ENCODE measurements around the gene TRPM3.
"Not testable (repeated sequence)": the region's sequence is repeated elsewhere in the genome, so short reads cannot be mapped to it uniquely, and the experiment has no call there.

The TRPM3 gene

GRCh38 chr9:70765946-70766345 lies 355.5 kb downstream of the TRPM3 start:
- no peak for DNase-seq (ENCODE audit: low read depth in 3 of 3)

DNA sequence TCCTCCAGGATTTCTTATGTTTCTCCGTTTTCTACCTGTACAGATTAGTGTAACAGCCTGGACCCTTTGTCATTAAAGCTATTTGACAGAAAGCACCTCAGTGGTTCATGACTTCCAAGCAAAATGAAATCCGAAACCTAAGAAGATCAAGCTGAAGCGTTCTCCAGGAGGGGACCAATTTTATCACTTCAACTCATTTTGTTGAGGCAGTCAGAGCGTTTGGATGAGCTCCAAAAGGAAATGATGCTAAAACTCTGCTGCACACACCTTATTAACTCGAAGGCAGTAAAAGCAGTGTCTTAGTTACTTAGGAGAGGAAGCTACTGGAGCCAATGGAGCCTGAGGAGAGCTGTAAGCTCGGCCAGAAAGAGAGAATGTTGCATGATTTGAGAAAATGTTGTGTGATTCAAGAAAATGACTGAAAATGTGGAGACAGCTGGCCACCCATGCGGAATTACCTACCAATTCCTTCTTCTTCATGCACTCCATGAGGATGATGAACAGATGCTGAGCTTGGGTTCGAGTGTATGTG lies 360.2 kb downstream of the TRPM3 start:
- DNase-seq (ENCODE audit: low read depth in 3 of 3): no peak

DNA sequence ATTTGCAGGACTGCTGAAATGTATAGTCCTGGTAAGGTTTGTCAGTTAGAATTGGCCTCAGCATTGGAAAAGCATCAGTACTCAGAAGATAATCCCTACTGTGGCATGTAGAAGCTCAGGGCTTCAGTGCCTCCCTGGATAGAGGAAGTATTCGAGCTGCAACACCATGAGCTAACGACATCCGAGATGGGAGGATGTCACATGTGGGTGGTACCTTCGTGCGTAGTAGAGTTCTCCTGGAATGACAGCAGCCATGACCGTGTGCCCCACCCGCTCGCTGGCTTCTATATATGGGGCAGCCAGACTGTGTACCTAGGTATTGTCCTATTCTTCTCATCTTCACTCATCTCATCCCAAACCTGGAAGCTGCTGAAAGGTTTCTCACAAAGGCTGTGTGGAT lies 361.2 kb downstream of the TRPM3 start:
- no peak for DNase-seq (ENCODE audit: low read depth in 3 of 3)

DNA sequence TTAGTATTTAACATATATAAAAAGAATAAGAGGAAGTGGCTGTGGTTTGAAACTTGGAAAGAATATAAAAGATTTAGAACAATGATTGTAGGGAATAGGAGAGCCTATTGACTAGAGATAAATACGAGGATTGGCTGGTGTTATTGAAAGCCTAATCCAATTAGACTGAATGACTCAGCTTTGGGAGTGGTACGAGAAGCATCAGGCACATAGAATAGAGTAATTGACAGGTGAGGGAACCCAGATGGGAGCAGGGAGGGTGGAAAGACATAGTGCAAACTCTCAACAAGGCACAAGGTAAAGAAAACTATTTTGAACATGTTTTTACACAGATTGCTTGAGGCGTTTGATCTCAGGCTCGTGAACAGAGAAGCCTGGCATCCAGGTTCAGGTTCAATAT lies 368.1 kb downstream of the TRPM3 start:
- DNase-seq (ENCODE audit: low read depth in 3 of 3): no peak

DNA sequence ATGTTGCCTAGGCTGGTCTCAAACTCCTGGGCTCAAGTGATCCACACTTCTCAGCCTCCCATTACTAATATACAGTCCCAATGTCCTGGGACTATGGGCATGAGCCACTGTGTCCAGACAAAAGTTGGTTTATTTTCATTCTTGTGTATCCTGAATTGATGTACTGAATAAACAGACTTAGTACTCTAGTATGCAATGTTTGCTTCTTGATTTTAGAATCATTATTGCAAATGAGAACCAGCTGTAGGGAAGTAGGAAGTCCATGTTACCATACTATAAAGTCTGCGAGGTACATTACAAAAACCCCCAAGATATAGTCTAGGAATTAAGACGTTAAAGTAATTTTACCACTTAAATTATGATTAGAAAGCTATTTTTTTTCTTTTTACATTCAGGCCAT lies 372.4 kb downstream of the TRPM3 start:
- DNase-seq (ENCODE audit: low read depth in 3 of 3): no peak

DNA sequence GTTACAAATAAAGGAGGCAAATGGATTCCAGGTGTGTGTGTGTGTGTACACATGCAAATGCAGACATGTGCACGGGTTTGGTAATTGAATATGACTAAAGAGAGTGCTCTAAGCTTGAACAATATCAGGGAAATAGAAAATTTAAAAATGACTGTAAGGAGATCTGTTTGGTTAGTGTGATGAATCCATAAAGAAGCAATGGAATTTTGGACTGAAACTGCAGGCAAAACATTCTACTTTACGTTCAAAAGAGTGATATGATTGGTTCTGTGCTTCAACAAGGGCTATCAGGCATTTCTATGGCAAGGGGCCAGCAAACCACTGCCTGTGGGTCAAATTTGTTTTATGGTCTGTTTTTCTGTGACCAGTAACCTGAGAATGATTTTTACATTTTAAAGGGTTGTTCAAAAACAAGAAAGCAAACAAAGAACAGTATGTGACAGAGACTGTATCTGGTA lies 374.1 kb downstream of the TRPM3 start:
- no peak for DNase-seq (ENCODE audit: low read depth in 3 of 3)

DNA sequence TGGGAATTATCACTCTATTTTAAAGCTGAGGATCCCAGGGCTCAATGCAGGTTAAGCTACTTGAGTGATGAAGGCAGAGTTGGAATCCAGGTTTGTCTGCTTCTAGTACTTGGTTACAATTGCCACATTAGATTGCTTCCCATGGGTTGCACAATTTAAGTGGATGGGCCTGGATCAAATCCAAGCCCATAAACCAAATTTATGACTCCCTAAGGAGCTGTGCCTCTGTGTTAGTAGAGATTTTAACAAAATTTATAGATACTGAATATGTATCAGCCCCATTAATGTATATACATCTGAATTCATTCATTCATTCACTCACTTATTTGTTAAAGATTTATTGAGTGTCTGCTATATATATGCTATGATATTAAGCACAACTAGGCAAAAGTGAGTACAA lies 374.7 kb downstream of the TRPM3 start:
- DNase-seq (ENCODE audit: low read depth in 3 of 3): no peak

DNA sequence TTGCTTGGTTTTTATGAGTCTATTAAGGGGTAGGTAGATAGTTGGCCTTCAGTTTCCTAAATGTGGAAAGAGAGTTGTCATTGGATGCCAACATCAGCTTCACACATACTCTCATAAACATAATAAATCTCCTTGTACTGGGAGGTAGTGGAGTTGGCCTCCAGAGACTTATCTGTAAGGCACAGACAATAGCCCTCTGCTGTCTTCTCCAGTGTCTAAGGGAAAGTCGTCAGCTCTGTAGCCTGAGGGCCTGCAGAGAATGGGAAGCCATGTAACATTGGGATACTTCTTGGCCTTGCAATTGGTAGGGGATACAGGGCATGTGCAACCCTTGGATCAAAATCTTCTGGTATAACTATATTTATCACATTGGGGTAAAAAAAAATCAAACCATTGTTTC lies 375.1 kb downstream of the TRPM3 start:
- no peak for DNase-seq (ENCODE audit: low read depth in 3 of 3)

- DNase-seq (ENCODE audit: low read depth in 3 of 3): not testable (repeated sequence)
These were observed 396.6 kb downstream of the TRPM3 start for GRCh38 chr9:70724794-70725193.

DNA sequence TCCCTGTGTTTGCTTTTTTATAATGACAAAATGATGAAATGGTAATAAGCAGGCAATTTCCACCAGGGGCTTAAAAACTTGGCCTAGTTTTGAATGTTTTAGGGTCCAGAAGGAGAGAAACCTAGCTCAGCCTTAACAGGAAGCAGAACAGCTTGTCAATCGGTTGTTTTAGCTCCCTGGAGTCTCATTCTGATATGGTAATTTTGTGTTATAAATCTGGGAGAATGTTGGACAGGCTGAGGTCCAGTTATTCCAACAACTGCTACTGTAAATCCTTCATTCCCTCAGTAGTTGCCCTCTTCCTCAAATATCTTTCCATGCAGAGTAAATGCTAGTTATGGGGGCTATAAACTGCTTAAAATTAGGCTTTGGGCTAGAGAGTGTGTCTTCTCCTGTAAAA lies 397.4 kb downstream of the TRPM3 start:
- DNase-seq (ENCODE audit: low read depth in 3 of 3): not testable (repeated sequence)

DNA sequence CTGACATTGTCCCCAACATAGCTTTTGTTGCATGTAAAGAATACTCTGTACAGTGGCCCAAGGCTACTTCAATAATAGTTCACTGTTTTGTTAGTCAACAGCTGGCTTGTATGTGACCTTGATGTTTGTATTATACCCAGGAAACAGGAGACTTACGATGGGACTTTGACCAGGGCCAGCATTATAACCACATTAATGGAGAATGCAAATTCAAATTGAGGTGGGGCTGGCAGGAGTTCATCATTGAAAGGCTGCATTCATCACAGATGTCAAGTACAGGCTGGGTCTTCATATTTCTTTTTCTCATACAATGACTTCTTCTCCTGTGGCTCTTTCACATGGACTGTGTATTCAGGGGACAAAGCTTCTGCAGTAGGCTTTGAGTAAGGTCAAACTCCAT lies 414.6 kb downstream of the TRPM3 start:
- not testable (repeated sequence) for DNase-seq (ENCODE audit: low read depth in 3 of 3)

DNA sequence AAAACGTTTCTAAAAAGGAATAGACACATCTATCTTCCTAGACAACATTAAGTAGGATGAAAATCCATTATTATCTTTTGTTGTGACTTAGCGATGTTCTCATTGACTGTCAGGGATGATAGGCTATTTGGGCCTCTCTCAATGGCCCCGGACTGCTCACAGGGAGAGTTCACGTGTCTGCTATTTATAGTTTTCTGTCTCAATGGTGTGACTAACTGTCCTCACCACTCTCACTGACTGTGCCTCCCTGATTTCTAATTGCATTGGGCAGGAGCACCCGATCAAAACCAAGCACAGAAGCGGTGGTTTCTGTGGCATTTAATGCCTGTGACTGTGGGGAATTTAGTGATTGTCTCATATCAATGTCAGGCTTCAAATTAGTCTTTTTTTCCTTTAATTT lies 420.3 kb downstream of the TRPM3 start:
- no peak for DNase-seq (ENCODE audit: low read depth in 3 of 3)

DNA sequence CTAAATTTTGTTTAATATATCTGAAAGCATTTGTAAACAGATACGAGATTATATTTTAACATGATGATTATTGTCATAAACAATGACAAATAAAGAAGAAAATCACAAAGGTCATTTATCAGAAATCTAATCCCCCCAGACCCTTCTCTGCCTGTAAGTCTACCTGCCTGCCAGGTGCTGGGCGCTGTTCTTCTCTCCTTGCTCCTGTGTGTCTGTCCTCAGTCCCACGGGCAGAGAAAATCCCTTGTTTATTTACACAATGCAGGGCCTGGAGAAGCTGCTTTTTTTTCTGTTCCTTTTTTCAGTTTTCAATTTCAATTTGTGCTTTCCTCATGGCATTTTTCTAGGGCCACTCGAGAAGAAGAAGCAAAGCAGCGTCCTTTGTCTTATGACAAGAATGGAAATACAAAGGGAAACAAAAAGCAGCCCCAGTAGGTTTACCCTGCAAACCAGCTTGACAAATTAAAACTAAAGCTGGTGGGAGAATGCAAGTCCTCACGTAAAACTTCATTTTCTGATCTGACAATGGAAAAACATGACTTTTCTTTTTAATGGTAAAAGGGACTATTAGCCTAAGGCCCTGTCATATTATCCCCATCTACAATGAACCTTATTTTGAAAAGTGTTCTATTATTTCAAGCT lies 424.6 kb downstream of the TRPM3 start:
- no peak for DNase-seq (ENCODE audit: low read depth in 3 of 3)

- no peak for DNase-seq (ENCODE audit: low read depth in 3 of 3)
These were observed 426.7 kb downstream of the TRPM3 start for GRCh38 chr9:70694758-70695157.

GRCh38 chr9:70693186-70693585 lies 428.2 kb downstream of the TRPM3 start:
- DNase-seq (ENCODE audit: low read depth in 3 of 3): no peak

- DNase-seq (ENCODE audit: low read depth in 3 of 3): no peak
These were observed 429.0 kb downstream of the TRPM3 start for GRCh38 chr9:70692431-70692830.

DNA sequence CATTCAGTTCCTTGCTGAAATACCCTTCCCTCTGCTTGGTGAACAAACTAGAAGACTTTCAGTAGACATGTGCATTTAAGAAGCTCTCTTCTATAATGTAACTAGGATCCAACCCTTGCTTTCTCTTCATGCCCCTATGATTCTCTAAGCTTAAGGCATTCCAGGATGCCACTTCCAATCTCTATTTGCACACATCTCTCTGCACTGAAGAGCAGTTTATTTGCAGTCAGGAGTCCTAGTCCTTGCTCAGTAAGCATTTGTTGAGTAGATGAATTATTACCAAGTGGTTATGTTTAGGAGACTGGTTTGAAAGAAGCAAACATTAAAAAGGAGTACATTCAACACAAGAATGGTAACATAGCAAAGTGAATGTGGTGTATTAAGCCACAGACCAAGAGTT lies 432.7 kb downstream of the TRPM3 start:
- no peak for DNase-seq (ENCODE audit: low read depth in 3 of 3)

GRCh38 chr9:70683841-70684240 lies 437.6 kb downstream of the TRPM3 start:
- DNase-seq (ENCODE audit: low read depth in 3 of 3): no peak

DNA sequence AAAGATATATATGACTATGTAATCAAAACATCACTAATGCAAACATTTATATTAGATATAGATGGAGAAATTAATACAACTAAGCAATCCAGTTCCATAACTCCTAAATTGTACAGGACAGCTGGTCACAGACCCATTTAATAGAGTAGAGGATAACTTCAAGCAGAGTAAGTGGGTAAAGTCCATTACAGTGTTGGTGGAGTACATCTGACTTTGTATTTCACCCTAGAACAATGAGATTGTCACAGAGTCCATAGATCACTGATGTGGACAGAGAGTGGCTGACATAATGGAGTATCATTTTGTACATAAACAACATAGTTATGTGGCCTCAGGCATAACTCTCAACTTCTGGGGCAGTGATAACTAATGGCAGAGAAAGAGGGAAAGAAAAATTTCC lies 439.1 kb downstream of the TRPM3 start:
- DNase-seq (ENCODE audit: low read depth in 3 of 3): no peak

GRCh38 chr9:70679845-70680244 lies 441.6 kb downstream of the TRPM3 start:
- DNase-seq (ENCODE audit: low read depth in 3 of 3): no peak

DNA sequence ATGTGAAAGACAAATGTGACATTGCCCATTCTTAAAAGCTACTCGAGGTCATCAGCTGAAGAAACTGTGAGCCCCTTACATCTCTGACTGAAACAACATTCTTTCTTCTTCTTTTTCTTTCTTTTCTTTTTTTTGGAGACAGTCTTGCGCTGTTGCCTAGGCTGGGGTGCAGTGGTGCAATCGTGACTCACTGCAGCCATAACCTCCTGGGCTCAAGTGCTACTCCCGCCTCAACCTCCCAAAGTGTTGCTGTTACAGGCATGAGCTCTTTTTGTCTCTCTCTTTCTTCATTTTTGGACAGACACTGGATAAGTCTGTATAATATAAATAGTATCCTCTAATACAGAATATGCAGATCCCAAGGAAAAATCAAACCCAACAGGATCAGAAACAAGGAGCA lies 443.3 kb downstream of the TRPM3 start:
- DNase-seq (ENCODE audit: low read depth in 3 of 3): no peak

DNA sequence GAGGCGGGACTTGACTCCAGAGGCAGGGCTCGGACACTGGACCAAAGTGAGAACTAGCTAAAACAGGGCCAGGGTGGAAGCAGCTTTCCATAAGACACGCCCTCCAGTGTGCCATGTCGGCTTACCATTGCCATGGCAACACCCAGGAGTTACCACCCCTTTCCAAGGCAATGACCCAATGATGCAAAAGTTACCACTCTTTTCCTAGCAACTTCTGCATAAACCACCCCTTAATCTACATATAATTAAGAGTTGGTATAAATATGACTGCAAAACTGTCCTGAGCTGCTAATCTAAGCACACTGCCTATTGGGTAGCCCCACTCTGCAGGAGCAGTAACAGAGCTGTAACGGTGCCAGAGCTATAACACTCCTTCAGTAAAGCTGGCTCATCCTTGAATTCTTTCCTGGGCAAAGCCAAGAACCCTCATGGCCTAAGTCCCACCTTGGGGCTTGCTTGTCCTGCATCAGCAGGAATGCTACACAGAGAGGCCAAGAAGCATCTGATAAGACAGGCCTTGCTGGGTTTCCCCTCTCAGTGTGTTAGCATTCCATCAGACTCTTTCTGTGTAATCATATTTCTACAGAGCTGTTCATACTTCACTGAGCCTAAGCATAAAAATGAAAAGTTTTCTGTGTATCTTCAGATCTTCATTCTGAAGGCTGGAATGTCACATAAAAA lies 444.2 kb downstream of the TRPM3 start:
- no peak for DNase-seq (ENCODE audit: low read depth in 3 of 3)

- no peak for DNase-seq (ENCODE audit: low read depth in 3 of 3)
These were observed 445.5 kb downstream of the TRPM3 start for GRCh38 chr9:70675868-70676370.

Data from stimulated activated CD4-positive, alpha-beta T cell treated with anti-CD3 and anti-CD28 coated beads, TNF-alpha, amount 100 ng/mL, for 48 hours (primary cell).